GM12878 (cell line): ENCODE results near the gene MIEN1. TPM values are rescaled to one million over a fixed set of nuclear protein-coding genes. Genes with fewer than 3 reads are reported as not detected.
A peak's percentile ranks its signal among the peaks of the same experiment; 100 is the strongest.

Experiments used
- ATAC-seq: fragments of 200-7000 bp; cut with Tn5 transposase; 3 replicates; pipeline ENCODE4 v1.9.1; 2020; ENCODE audit warnings: mild to moderate bottlenecking, moderate library complexity
- BruUV-seq: library from RNA; stranded (reverse); fragments of 400-500 nt; replicated peaks from 2 replicates; lab custom pipeline; 2021; lab: Mats Ljungman, UMichigan
- CTCF ChIA-PET: fragments of 300-600 bp; sonication (Branson Sonifier 250); formaldehyde crosslinking; extraction: SDS; loops from one replicate; lab custom pipeline; 2021; ENCODE audit warnings: inconsistent platforms; lab: Yijun Ruan, JAX
- POLR2A ChIA-PET: fragments of 350-600 bp; formaldehyde crosslinking; extraction: SDS; loops from one replicate; lab custom pipeline; 2021; ENCODE audit warnings: inconsistent platforms; lab: Charles Lee
- RAD21 ChIA-PET: fragments of 300-600 bp; sonication (Branson Sonifier 250); formaldehyde crosslinking; loops from one replicate; lab custom pipeline; 2023; ENCODE audit warnings: antibody characterized with exemption; ENCODE audit not compliant: unreplicated experiment; lab: Charles Lee
- SMC1A ChIA-PET: fragments of 300-600 bp; sonication (Branson Sonifier 250); formaldehyde crosslinking; loops from one replicate; lab custom pipeline; 2023; ENCODE audit not compliant: unreplicated experiment, uncharacterized antibody; lab: Charles Lee
- DNase-seq: peaks from one replicate; pipeline ENCODE4 v3.0.0-alpha.2; 2011; ENCODE audit warnings: low read depth, low spot score
- FAIRE-seq: peaks from 3 replicates; lab custom pipeline; 2011; peaks lifted over from hg19 to GRCh38; lab: Jason Lieb, UNC
- H2AFZ ChIP-seq: 2 replicates; pipeline ENCODE4 v1.6.0; 2011; ENCODE audit warnings: low read depth, low read length, control low read depth; ENCODE audit not compliant: control insufficient read depth
- H3K27ac ChIP-seq: 2 replicates; pipeline ENCODE4 v1.5.1; 2011; ENCODE audit warnings: control low read depth; ENCODE audit not compliant: control insufficient read depth, insufficient read depth
- H3K27me3 ChIP-seq, 2 experiments: replicated peaks in 1 of 2; 2 replicates each; pipeline versions ENCODE4 v1.6.0 to v1.6.1; 2011; ENCODE audit warnings: low read length in 1 of 2; ENCODE audit not compliant: control insufficient read depth in 2 of 2, insufficient read depth in 2 of 2
- H3K36me3 ChIP-seq, 2 experiments: 2 replicates each; pipeline ENCODE4 v1.5.1; 2011; ENCODE audit warnings: low read length in 1 of 2; ENCODE audit not compliant: control insufficient read depth in 2 of 2, insufficient read depth in 2 of 2
- H3K4me1 ChIP-seq: 2 replicates; pipeline ENCODE4 v1.6.1; 2011; ENCODE audit warnings: mild to moderate bottlenecking, low read length, moderate library complexity, mixed read lengths; ENCODE audit not compliant: control insufficient read depth, insufficient read depth
- H3K4me2 ChIP-seq: 2 replicates; pipeline ENCODE4 v1.6.0; 2011; ENCODE audit warnings: control low read depth; ENCODE audit not compliant: control insufficient read depth, insufficient read depth
- H3K4me3 ChIP-seq: fragments of 200-600 bp; sonication (generic); 2 replicates; pipeline ENCODE4 v1.5.1; 2016
- H3K79me2 ChIP-seq: 2 replicates; pipeline ENCODE4 v1.6.0; 2011; ENCODE audit warnings: low read length; ENCODE audit not compliant: control insufficient read depth, insufficient read depth
- H3K9ac ChIP-seq: 2 replicates; pipeline ENCODE4 v1.8.0; 2011; ENCODE audit warnings: low read length, control low read depth, mixed read lengths; ENCODE audit not compliant: control insufficient read depth, insufficient read depth
- H3K9me3 ChIP-seq: replicated peaks from 3 replicates; pipeline ENCODE4 v1.5.1; 2011; ENCODE audit warnings: mild to moderate bottlenecking, low read length; ENCODE audit not compliant: control insufficient read depth, insufficient read depth
- H4K20me1 ChIP-seq: 2 replicates; pipeline ENCODE4 v1.6.0; 2011; ENCODE audit not compliant: control insufficient read depth, insufficient read depth
- CHD2 ChIP-seq: IDR thresholded peaks from 2 replicates; pipeline ENCODE4 v1.6.1; 2011; ENCODE audit warnings: low read depth, low read length, improper control_type of control experiment, borderline replicate concordance
- EED ChIP-seq: sonication (generic); IDR thresholded peaks from 2 replicates; pipeline ENCODE4 v1.6.1; 2016; ENCODE audit warnings: antibody characterized with exemption, low read depth
- EGR1 ChIP-seq, 2 experiments: IDR thresholded peaks; 1 replicate in 1 of 2; 2 replicates in 1 of 2; pipeline ENCODE4 v1.6.1; 2011 to 2012; ENCODE audit warnings: low read depth in 2 of 2, low read length in 2 of 2, borderline replicate concordance in 1 of 2, mild to moderate bottlenecking in 1 of 2, moderate library complexity in 1 of 2
- FOXM1 ChIP-seq: IDR thresholded peaks from 2 replicates; pipeline ENCODE4 v1.6.1; 2012; ENCODE audit warnings: low read depth, mild to moderate bottlenecking, inconsistent platforms, low read length, moderate library complexity
- IKZF1 ChIP-seq: fragments of 450-650 bp; conservative IDR thresholded peaks from 2 replicates; pipeline ENCODE4 v1.6.1; 2017; ENCODE audit warnings: antibody characterized with exemption, mild to moderate bottlenecking
- IKZF2 ChIP-seq, 2 experiments: fragments of 450-650 bp; IDR thresholded peaks; 2 replicates each; pipeline ENCODE4 v1.6.1; 2017; ENCODE audit warnings: mild to moderate bottlenecking in 2 of 2, moderate library complexity in 2 of 2
- MEF2A ChIP-seq: IDR thresholded peaks from 2 replicates; pipeline ENCODE4 v1.6.1; 2011; ENCODE audit warnings: low read depth, mild to moderate bottlenecking, low read length, moderate library complexity; ENCODE audit not compliant: insufficient read depth
- MEF2B ChIP-seq: fragments of 450-650 bp; IDR thresholded peaks from 2 replicates; pipeline ENCODE4 v1.6.1; 2018; ENCODE audit warnings: mild to moderate bottlenecking, moderate library complexity; ENCODE audit not compliant: partially characterized antibody, poor library complexity, severe bottlenecking
- MLLT1 ChIP-seq: fragments of 450-650 bp; IDR thresholded peaks from 2 replicates; pipeline ENCODE4 v1.6.1; 2016; ENCODE audit warnings: mild to moderate bottlenecking
- MYC ChIP-seq: IDR thresholded peaks from 2 replicates; pipeline ENCODE4 v1.6.1; 2011; ENCODE audit warnings: mild to moderate bottlenecking, low read length, moderate library complexity, inconsistent platforms; ENCODE audit not compliant: insufficient read depth, insufficient replicate concordance, insufficient read length, severe bottlenecking
- NFIC ChIP-seq: IDR thresholded peaks from 2 replicates; pipeline ENCODE4 v1.6.1; 2012; ENCODE audit warnings: low read depth, mild to moderate bottlenecking, inconsistent platforms, low read length, moderate library complexity
- NFYB ChIP-seq: IDR thresholded peaks from 2 replicates; pipeline ENCODE4 v1.6.1; 2011; ENCODE audit warnings: low read depth, mild to moderate bottlenecking, low read length, improper control_type of control experiment, moderate library complexity; ENCODE audit not compliant: insufficient read depth
- NR2C1 ChIP-seq: fragments of 450-650 bp; IDR thresholded peaks from 2 replicates; pipeline ENCODE4 v1.6.1; 2017; ENCODE audit warnings: antibody characterized with exemption, mild to moderate bottlenecking, moderate library complexity
- POLR2A ChIP-seq: IDR thresholded peaks from 2 replicates; pipeline ENCODE4 v1.6.1; 2011; ENCODE audit warnings: low read depth, mild to moderate bottlenecking, low read length
- RAD51 ChIP-seq: fragments of 450-650 bp; IDR thresholded peaks from 2 replicates; pipeline ENCODE4 v1.6.1; 2016; ENCODE audit warnings: moderate library complexity, mild to moderate bottlenecking, inconsistent platforms
- RCOR1 ChIP-seq: conservative IDR thresholded peaks from 2 replicates; pipeline ENCODE4 v1.6.1; 2012; ENCODE audit warnings: low read depth, low read length, improper control_type of control experiment
- SMARCA5 ChIP-seq: fragments of 450-650 bp; IDR thresholded peaks from 2 replicates; pipeline ENCODE4 v1.6.1; 2017; ENCODE audit warnings: mild to moderate bottlenecking
- SPI1 ChIP-seq: IDR thresholded peaks from 2 replicates; pipeline ENCODE4 v1.6.1; 2011; ENCODE audit warnings: low read depth, mild to moderate bottlenecking, low read length, moderate library complexity, borderline replicate concordance; ENCODE audit not compliant: insufficient read depth
- SUPT20H ChIP-seq: IDR thresholded peaks from 2 replicates; pipeline ENCODE4 v1.6.1; 2011; ENCODE audit warnings: low read depth, mild to moderate bottlenecking, low read length, moderate library complexity, borderline replicate concordance; ENCODE audit not compliant: control insufficient read depth
- TARDBP ChIP-seq: IDR thresholded peaks from 2 replicates; pipeline ENCODE4 v1.6.1; 2016; ENCODE audit warnings: borderline replicate concordance
- WGBS: methylation state at CpG from one replicate; pipeline ENCODE4 v1.1.6; 2016; ENCODE audit warnings: low lambda C conversion rate; ENCODE audit not compliant: insufficient replicate concordance, insufficient coverage; ENCODE audit errors: missing lambda C conversion rate; 5-methylcytosine and 5-hydroxymethylcytosine counted together
- in situ Hi-C: fragments of 300-500 bp; cut with MboI; formaldehyde crosslinking; loops from 9 replicates; pipeline ENCODE4 v1.14.3; 2018; ENCODE audit warnings: mixed read lengths
- intact Hi-C: fragments of 100-400 bp; cut with micrococcal nuclease; formaldehyde crosslinking; loops from one replicate; pipeline ENCODE4 v1.14.2; 2022; ENCODE audit not compliant: unreplicated experiment
- polyA plus RNA-seq, 11 experiments: library from polyadenylated mRNA; depleted of rRNA in 4 of 11; unstranded in 6 of 11; stranded (reverse) in 5 of 11; fragments of >200 nt; fragmentation: Nextera tagmentation in 4 of 11; fragmentation: Illumina TruSeq in 1 of 11; extraction: Ambion mirVana in 4 of 11; extraction: Trizol in 1 of 11; gene quantifications; 1 replicate in 1 of 11; 2 replicates in 10 of 11; pipeline versions ENCODE4 v1.2.1 to v1.2.3, GENCODE V29; 2011 to 2016; ENCODE audit warnings: inconsistent platforms in 2 of 11, missing spikeins in 2 of 11, low read depth in 1 of 11
- total RNA-seq, 4 experiments: library from RNA; depleted of rRNA in 3 of 4; stranded (reverse); fragments of >200 nt in 3 of 4; fragmentation: Illumina TruSeq in 1 of 4; extraction: Trizol in 1 of 4; gene quantifications; 2 replicates each; pipeline versions ENCODE4 v1.2.1 to v1.2.3, GENCODE V29; 2013 to 2021

Gene MIEN1
- total and polyA plus RNA-seq, 10 of the 15 experiments (the other 5 are each of a cell fraction or from before 2014, with no cell fraction given), result 24.9 to 89.1 (median 47.7) TPM

GRCh38 chr17:39772415-39772814 is 42.1 kb upstream of the MIEN1 start (continued):
- TF ChIP-seq TARDBP (no peak), EED (no peak), MYC (no peak), EGR1 (IDR thresholded peaks at IDR 0.05; ENCODE audit: borderline replicate concordance in 1 of 2, low read depth in 2 of 2, low read length in 2 of 2) (peak in 1 of 2 experiments; percentile 29; a peak in 1 of 3 replicates), CHD2 (no peak), POLR2A (no peak), NFIC (no peak), FOXM1 (no peak), IKZF2 (IDR thresholded peaks at IDR 0.05) (peak; percentile 62 to 64; a peak in 2 of 4 replicates)

DNA sequence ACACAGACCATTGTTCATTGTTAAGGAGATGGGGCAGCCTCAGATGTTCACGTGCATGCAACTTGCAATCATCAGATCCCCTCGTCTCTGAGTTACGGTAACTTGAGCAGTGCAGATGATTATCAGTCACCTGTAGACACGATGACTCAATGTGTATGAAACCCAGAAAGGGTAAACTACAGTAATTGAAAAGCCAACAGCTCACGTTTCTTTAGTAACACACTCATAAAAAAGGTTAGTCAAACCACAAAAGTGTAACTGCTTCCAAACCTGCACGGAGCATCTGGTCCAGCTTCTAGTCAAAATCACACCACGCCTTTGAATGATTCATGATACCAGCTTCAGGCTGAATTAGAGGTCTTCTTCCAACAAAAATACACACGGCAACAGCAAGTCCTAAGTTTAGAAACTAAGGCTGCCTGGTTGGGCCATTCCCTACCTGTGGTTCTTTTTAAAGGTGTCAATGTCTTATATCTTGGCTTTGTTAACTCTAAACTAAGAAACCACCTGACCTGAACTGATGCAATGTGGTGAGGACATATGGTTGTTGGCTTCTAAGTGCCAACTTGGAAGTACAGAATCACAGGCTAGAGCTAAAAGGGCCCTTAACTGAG is 39.7 kb upstream of the MIEN1 start:
- ChIA-PET CTCF (interaction anchor here (0.6 to 1.9 kb wide), 9 partner anchors 9 to 94 kb away, joined by 3 to 14 read pairs (median 5); partner anchors contain the start of gene IKZF3), POLR2A (interaction anchor here (0.6 to 1.9 kb wide), 10 partner anchors 9 to 95 kb away, joined by 3 to 7 read pairs (median 4); partner anchors contain the start of gene IKZF3), RAD21 (interaction anchor here (1.0 to 2.2 kb wide), 9 partner anchors 8 to 169 kb away, joined by 3 to 21 read pairs (median 5); no protein-coding TSS in a partner anchor), SMC1A (interaction anchor here (0.9 to 2.2 kb wide), 9 partner anchors 9 to 93 kb away, joined by 3 to 30 read pairs (median 3); no protein-coding TSS in a partner anchor)
- Histone ChIP-seq H3K27me3 (no peaks in the 10 kb centered on the region), H3K4me3 (peak overlapping the region; percentile 79; the same call in 1 of the 2 replicates), H3K79me2 (peaks cover 96% of the 10 kb centered on the region), H3K9me3 (no peaks in the 10 kb centered on the region), H3K36me3 (peaks cover 15 to 50% of the 10 kb centered on the region in 2 experiments), H2AFZ (no peak overlapping the region), H3K27ac (peak overlapping the region; percentile 95), H4K20me1 (no peaks in the 10 kb centered on the region; the same call in 1 of the 2 replicates), H3K9ac (peak overlapping the region; percentile 5; the same call in 1 of the 2 replicates), H3K4me1 (peaks cover 85% of the 10 kb centered on the region), H3K4me2 (peak overlapping the region; percentile 97)
- WGBS, result under 1% methylated on average over 8 of the region's 8 CpGs
- intact Hi-C loops (loop anchor here (5.0 kb wide), 1 partner anchor 77 kb away; no protein-coding TSS in a partner anchor), in situ Hi-C loops (no loop called here)
- ATAC-seq (peak; percentile 81), DNase-seq (peak; percentile 84), FAIRE-seq (peak; percentile 57)
- no TSS peak for BruUV-seq
- TF ChIP-seq NFYB (0 out of 2 replicates have a peak, but pooled peaks have one; percentile 12), NFIC (peak; percentile 96), SPI1 (no peak), IKZF1 (peak; percentile 87), NR2C1 (no peak), MEF2B (peak; percentile 74), RCOR1 (no peak), SUPT20H (no peak), MEF2A (0 out of 2 replicates have a peak, but pooled peaks have one; percentile 18), RAD51 (peak; percentile 32), EGR1 (IDR thresholded peaks at IDR 0.05; ENCODE audit: borderline replicate concordance in 1 of 2, low read depth in 2 of 2, low read length in 2 of 2) (no peak), IKZF2 (IDR thresholded peaks at IDR 0.05) (peak; percentile 89 to 91), MLLT1 (peak; percentile 79), SMARCA5 (0 out of 2 replicates have a peak, but pooled peaks have one; percentile 1)
